K562 (cell line): ENCODE measurements around the gene CD300C.

Experiments
- FOXA3 ChIP-seq, 2 experiments: fragments of 450-650 bp in 1 of 2; sonication (generic) in 1 of 2; formaldehyde crosslinking; IDR thresholded peaks in 1 of 2; conservative IDR thresholded peaks in 1 of 2; 2 replicates each; pipeline versions ENCODE4 v1.4.0 to v1.8.0; 2020 to 2022; ENCODE audit warnings: mild to moderate bottlenecking in 2 of 2, missing genetic modification reagents in 1 of 2
- SIN3A ChIP-seq, 2 experiments: fragments of 150-350 bp in 1 of 2; IDR thresholded peaks; 2 replicates each; pipeline ENCODE4 v1.6.1; 2011 to 2016; ENCODE audit warnings: borderline replicate concordance in 2 of 2, low read depth in 2 of 2, low read length in 2 of 2, mild to moderate bottlenecking in 2 of 2, moderate library complexity in 2 of 2; ENCODE audit not compliant: control insufficient read depth in 1 of 2
- SMARCC2 ChIP-seq: fragments of 450-650 bp; IDR thresholded peaks from 2 replicates; pipeline ENCODE4 v1.6.1; 2017; ENCODE audit warnings: antibody characterized with exemption, moderate library complexity, mild to moderate bottlenecking, low read depth
- SRF ChIP-seq, 2 experiments: fragments of 250-450, 450-650 bp in 1 of 2; sonication (Bioruptor Pico) in 1 of 2; sonication (generic) in 1 of 2; formaldehyde crosslinking; IDR thresholded peaks; 2 replicates each; pipeline versions ENCODE4 v1.5.0 to v1.5.1; 2020 to 2022; ENCODE audit warnings: mild to moderate bottlenecking in 1 of 2, missing genetic modification reagents in 1 of 2
- TARDBP ChIP-seq: fragments of 450-650 bp; IDR thresholded peaks from 2 replicates; pipeline ENCODE4 v1.6.1; 2016
- ZFP30 ChIP-seq: fragments of 250-450 bp; sonication (Bioruptor Pico); IDR thresholded peaks from 2 replicates; pipeline ENCODE4 v1.8.0; 2022; ENCODE audit warnings: moderate library complexity, mild to moderate bottlenecking, inconsistent platforms, borderline replicate concordance
- ZNF75A ChIP-seq: fragments of 450-650 bp; formaldehyde crosslinking; IDR thresholded peaks from 2 replicates; pipeline ENCODE4 v1.4.0; 2020; ENCODE audit warnings: mild to moderate bottlenecking
- TF ChIP-seq, protein P1 (sequence below), 3 experiments: IDR thresholded peaks in 2 of 3; conservative IDR thresholded peaks in 1 of 3; 2 replicates each; pipeline ENCODE4 v1.5.1; 2011 to 2012; ENCODE audit warnings: low read length in 3 of 3, mild to moderate bottlenecking in 3 of 3, control low read depth in 2 of 3, improper control_type of control experiment in 1 of 3, inconsistent platforms in 1 of 3, low read depth in 1 of 3, mixed read lengths in 1 of 3, moderate library complexity in 1 of 3; ENCODE audit not compliant: insufficient read depth in 2 of 3
- TF ChIP-seq, protein P2 (sequence below): fragments of 450-650 bp; IDR thresholded peaks from 2 replicates; pipeline ENCODE4 v1.7.1; 2018; ENCODE audit warnings: mild to moderate bottlenecking, low read depth; ENCODE audit not compliant: partially characterized antibody

DNA sequence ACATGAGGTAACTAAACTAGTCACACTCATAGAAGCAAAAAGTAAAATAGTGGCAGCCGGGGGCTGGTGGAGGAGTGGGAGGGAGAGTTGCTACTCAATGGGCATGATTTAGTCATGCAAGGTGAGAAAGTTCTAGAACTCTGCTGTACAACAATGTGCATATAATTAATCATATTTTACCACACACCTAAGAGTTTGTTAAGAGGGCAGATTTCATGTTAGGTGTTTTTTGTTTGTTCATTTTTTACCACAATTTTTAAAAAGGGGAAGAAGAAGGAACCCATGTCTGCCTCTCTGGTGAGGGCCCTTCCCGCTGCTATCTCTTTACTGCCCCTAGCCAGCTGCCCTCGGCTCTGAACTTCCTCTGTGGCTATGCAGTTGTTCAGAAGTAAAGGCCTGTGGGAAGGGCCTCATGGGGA, 25.9 kb downstream of the CD300C start:
- TF ChIP-seq, protein P1, sequence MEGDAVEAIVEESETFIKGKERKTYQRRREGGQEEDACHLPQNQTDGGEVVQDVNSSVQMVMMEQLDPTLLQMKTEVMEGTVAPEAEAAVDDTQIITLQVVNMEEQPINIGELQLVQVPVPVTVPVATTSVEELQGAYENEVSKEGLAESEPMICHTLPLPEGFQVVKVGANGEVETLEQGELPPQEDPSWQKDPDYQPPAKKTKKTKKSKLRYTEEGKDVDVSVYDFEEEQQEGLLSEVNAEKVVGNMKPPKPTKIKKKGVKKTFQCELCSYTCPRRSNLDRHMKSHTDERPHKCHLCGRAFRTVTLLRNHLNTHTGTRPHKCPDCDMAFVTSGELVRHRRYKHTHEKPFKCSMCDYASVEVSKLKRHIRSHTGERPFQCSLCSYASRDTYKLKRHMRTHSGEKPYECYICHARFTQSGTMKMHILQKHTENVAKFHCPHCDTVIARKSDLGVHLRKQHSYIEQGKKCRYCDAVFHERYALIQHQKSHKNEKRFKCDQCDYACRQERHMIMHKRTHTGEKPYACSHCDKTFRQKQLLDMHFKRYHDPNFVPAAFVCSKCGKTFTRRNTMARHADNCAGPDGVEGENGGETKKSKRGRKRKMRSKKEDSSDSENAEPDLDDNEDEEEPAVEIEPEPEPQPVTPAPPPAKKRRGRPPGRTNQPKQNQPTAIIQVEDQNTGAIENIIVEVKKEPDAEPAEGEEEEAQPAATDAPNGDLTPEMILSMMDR (IDR thresholded peaks at IDR 0.05 in 2 of 3, conservative IDR thresholded peaks at IDR 0.05 in 1 of 3; ENCODE audit: insufficient read depth in 2 of 3, low read depth in 1 of 3, low read length in 3 of 3): no peak
- TF ChIP-seq ZNF75A (CRISPR knock-in tag) (no peak), SMARCC2 (no peak), SRF (CRISPR knock-in tag; IDR thresholded peaks at IDR 0.05) (no peak), SIN3A (IDR thresholded peaks at IDR 0.05; ENCODE audit: borderline replicate concordance in 2 of 2, control insufficient read depth in 1 of 2, low read depth in 2 of 2, low read length in 2 of 2) (no peak), TARDBP (no peak), FOXA3 (CRISPR knock-in tag; conservative IDR thresholded peaks at IDR 0.05 in 1 of 2, IDR thresholded peaks at IDR 0.05 in 1 of 2) (no peak), ZFP30 (no peak)
- TF ChIP-seq, protein P2, sequence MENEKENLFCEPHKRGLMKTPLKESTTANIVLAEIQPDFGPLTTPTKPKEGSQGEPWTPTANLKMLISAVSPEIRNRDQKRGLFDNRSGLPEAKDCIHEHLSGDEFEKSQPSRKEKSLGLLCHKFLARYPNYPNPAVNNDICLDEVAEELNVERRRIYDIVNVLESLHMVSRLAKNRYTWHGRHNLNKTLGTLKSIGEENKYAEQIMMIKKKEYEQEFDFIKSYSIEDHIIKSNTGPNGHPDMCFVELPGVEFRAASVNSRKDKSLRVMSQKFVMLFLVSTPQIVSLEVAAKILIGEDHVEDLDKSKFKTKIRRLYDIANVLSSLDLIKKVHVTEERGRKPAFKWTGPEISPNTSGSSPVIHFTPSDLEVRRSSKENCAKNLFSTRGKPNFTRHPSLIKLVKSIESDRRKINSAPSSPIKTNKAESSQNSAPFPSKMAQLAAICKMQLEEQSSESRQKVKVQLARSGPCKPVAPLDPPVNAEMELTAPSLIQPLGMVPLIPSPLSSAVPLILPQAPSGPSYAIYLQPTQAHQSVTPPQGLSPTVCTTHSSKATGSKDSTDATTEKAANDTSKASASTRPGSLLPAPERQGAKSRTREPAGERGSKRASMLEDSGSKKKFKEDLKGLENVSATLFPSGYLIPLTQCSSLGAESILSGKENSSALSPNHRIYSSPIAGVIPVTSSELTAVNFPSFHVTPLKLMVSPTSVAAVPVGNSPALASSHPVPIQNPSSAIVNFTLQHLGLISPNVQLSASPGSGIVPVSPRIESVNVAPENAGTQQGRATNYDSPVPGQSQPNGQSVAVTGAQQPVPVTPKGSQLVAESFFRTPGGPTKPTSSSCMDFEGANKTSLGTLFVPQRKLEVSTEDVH: no peak
